OCI-LY7 (cell line): ENCODE results near the gene OR6K2.

Experiments used
- CTCF ChIP-seq: fragments of 200-600 bp; sonication (generic); conservative IDR thresholded peaks from 2 replicates; pipeline ENCODE4 v1.5.1; 2014; ENCODE audit warnings: mild to moderate bottlenecking, antibody characterized with exemption, low read length, moderate library complexity, mixed read lengths
- EZH2phosphoT487 ChIP-seq: fragments of 200-600 bp; sonication (generic); IDR thresholded peaks from 2 replicates; pipeline ENCODE4 v1.6.1; 2018; ENCODE audit warnings: low read depth, borderline replicate concordance, mild to moderate bottlenecking, mixed run types, antibody characterized with exemption, low read length, moderate library complexity, mixed read lengths

GRCh38 chr1:158675563-158676323, 24.7 kb downstream of the OR6K2 start:
- TF ChIP-seq CTCF (no peak), EZH2phosphoT487 (no peak)
